OCI-LY1 (cell line): Measurements from ENCODE around the gene TMEM132C.

Experiments used
- EZH2 ChIP-seq: fragments of 200-600 bp; sonication (generic), shearing (Covaris generic); IDR thresholded peaks from 2 replicates; pipeline ENCODE4 v1.8.0; 2017; ENCODE audit warnings: borderline replicate concordance, mixed run types, mild to moderate bottlenecking, antibody characterized with exemption, low read length, moderate library complexity, mixed read lengths
- TF ChIP-seq, protein P1 (sequence below): fragments of 200-600 bp; sonication (generic), shearing (Covaris generic); IDR thresholded peaks from 2 replicates; pipeline ENCODE4 v1.5.1; 2017; ENCODE audit warnings: mild to moderate bottlenecking, antibody characterized with exemption, low read length, moderate library complexity, mixed read lengths

DNA sequence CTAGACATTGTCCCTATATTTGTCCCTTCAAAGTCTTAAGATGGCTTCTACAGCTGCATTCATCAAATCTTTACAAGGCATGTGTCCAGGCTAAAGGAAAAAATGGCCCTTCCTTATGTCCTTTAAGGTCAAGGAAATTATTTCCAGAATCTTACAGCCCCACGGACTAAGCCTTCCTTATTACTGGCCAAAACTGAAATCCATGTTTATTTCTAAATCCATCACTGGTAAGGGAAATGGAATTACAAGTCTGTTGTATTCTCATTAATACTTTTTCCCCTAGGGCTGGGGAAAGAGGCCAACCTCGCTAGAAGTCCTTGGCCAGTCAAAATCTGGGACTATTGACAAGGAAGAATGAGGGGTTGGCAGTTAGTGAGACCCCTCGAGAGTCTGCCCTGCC is 252.5 kb downstream of the TMEM132C start:
- TF ChIP-seq, protein P1, sequence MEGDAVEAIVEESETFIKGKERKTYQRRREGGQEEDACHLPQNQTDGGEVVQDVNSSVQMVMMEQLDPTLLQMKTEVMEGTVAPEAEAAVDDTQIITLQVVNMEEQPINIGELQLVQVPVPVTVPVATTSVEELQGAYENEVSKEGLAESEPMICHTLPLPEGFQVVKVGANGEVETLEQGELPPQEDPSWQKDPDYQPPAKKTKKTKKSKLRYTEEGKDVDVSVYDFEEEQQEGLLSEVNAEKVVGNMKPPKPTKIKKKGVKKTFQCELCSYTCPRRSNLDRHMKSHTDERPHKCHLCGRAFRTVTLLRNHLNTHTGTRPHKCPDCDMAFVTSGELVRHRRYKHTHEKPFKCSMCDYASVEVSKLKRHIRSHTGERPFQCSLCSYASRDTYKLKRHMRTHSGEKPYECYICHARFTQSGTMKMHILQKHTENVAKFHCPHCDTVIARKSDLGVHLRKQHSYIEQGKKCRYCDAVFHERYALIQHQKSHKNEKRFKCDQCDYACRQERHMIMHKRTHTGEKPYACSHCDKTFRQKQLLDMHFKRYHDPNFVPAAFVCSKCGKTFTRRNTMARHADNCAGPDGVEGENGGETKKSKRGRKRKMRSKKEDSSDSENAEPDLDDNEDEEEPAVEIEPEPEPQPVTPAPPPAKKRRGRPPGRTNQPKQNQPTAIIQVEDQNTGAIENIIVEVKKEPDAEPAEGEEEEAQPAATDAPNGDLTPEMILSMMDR, result no peak
- TF ChIP-seq EZH2, result no peak
